Superior temporal gyrus (tissue), 1 donor: Measurements from ENCODE around the gene ARHGAP24.
"Not testable (repeated sequence)": the region's sequence is repeated elsewhere in the genome, so short reads cannot be mapped to it uniquely, and the experiment has no call there.

ENCODE experiments used
- DNase-seq: peaks from one replicate; pipeline ENCODE4 v3.0.0-alpha.2; 2016; ENCODE audit errors: extremely low spot score

ARHGAP24 gene

DNA sequence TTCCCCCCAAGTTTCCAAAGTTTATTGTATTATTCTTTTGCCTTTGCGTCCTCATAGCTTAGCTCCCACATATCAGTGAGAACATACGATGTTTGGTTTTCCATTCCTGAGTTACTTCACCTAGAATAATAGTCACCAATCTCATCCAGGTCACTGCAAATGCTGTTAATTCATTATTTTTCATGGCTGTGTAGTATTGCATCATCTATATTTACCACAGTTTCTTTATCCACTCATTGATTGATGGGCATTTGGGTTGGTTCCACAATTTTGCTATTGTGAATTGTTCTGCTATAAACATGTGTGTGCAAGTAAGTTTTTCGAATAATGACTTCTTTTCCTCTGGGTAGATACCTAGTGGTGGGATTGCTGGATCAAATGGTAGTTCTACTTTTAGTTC is 43.6 kb downstream of the ARHGAP24 start:
- not testable (repeated sequence) for DNase-seq

DNA sequence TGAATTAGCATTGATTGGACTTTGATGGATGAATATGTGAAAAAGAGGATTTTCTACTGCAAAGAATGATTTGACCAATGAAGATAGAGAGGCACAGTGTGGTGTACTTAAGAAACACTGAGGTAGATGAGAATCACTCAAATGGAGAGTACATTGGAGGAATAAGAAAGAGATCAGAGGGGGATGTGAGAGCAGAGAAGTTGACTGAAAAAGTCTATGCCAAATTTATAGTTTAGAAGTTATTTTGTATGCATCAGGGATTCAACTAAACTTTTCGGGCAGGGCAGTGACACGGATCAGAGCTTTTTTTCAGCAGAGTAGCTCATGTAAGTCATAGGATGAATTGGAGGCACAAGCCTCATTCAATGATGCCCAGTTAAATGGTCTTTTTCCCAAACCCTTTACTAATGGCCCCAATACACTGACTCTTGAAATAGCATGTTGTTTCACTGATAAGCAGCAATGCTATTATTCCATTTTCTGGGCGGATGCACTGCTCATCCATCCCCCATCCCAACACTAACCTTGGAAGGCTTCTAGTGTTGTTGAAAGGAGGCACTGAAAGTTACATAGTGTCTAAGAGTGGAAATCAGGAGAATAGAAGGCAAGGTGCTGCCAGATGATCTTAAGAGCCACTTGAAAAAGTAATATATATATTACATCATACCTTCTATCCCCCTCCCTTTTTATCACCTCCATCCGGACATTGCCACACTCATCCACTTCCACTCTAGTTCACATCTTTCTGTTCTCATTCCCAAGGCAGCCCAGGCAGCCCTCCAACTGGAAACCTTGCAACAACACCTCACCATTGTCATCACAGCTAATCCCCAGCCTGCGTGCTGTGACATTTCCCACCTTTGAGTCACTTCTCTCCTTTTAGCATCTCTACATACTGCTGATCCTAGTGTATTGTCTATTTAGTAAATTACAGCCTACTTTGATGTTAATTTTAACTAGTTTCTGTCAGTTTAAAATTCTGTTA is 46.1 kb downstream of the ARHGAP24 start:
- DNase-seq, result no peak

DNA sequence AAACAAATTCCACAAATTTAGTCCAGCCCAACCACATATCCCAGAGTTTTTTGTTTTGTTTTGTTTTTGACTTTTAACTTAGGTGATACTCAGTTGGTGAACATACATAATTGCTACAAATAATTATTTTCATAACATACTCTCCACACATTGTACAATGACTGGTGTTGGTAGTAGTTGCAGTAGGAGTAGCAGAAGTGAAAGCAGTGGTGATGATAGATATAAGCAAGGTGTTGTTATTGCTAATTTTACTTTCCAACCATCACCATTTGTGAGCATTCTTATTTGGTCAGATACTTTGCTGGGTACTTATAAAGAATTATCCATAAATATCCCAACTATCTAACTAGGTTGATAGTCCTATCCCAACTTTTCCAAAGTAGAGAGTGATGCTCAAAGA is 47.3 kb downstream of the ARHGAP24 start:
- DNase-seq, result no peak

DNA sequence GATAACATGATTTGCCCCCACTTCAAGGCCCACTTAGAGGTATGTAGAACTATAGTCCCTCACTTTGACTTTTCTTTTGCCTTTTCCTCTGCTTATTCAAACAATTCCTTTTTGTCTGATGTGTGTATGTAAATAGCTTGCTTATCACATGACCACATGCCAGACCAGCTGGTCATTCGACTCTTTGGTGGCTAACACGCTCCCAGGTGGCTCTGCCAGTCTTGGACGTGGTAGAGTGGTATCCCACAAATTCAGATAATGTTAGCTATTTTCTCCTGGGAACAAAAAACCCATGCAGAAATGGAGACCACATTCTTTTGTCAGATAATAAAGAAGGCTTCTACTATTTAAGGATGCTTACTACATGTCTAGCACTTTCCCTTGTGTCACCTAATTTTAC is 47.9 kb downstream of the ARHGAP24 start:
- no peak for DNase-seq

DNA sequence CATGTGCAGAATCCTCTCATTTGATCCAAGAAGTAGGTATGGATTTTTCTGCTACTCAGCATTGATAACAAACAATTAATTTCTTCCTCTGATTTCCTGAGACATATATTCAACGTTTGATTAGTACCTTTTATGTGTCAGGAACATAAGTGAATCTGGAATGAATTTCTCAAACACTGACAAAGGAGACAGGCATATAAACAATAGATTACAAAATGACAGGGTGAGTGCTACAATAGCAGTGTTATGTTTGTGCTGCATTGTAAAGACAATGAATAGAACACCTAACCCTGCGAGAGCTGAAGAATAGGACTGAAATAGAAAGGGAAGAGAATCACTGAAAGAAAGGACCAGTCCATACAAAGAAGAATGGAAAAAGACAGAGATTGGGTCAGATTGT is 52.9 kb downstream of the ARHGAP24 start:
- no peak for DNase-seq

DNA sequence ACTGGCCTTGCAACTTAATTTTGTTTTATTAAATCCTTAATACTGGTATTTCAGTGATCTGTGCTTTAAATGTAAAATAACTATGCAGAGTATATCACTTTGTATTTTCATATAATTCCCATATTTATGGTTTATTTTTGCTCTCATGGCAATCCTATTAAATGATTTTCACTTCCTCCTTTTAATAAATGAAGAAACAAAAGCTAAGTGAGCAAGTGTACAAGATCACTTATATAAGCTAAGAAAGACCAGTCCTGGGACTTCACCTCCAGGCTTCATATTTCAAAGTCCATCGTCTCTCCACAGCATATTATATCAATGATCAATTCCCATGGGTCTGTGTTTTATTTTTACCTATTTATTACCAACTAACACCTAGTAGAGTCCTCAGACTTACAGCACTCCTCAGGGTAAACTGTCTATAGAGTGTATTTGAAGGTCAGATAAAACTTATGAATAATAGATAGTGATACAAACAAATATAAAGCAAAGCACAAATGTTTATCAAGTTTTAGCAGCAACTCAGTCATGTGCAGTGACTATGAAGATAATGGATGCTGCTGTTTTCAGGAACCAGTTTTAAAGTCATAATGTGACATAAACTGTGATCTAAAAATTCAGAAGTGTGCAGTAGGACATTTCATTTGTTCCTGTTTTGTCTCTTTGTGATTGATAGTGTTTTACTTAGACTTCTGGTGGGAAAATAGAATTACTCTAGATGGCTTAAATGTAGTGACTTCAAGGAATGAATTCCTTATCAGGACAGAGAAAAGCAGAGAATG is 56.8 kb downstream of the ARHGAP24 start:
- DNase-seq, result no peak

DNA sequence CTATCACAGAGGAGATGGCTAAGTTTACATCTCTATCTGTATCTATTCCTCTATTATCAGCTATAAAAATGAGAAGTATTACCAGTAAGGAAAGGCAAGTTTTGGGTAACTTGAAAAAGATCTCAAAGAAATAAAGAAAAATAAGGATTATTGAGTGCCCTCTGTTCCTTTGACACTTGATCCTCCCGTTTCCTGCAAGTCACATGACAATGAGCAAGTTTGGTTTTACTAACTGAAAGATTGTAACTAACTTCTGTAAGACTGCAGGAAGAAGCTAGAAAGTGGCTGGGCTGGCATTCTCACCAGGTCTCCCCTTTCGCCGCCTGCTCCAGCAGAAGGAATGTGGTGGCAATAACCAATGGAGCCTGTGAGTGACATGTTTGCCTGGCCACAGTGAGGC is 59.2 kb downstream of the ARHGAP24 start:
- DNase-seq, result no peak

DNA sequence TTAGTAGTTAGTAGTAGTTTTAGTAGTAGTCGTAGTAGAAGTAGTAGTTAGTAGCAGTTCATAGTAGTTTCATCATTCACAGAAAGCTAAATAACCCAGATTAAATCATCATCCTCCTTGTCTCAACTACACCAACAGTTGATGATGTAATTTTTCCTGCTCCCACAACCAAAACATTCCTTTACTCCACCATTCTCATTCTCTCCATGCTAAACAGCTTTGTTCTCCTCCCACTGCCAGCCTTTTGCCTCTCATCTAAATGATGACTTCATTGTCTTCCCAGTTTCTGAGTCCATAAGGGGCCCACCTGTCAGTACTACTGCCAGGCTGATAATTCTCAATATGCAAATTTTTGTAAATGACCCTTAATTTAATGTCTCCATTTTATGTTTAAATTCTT is 68.9 kb downstream of the ARHGAP24 start:
- no peak for DNase-seq

DNA sequence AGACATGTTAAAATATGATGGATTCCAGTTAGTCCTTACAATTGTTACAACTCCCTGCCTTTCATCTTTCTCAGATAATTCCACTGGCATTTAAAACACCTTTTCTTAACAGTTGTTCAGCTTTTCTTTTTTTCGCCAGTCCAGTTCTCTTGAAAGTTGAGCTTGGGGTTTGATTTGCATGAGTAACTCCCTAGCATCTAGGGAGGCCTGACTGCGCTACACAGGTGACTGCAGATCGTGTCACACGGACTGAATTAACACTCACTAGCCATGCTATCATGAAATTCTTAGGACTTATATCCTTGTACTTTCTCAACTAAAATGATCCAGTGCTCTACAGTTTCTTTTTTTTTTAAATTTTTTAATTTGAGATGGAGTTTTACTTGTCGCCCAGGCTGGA is 69.8 kb downstream of the ARHGAP24 start:
- DNase-seq, result no peak

DNA sequence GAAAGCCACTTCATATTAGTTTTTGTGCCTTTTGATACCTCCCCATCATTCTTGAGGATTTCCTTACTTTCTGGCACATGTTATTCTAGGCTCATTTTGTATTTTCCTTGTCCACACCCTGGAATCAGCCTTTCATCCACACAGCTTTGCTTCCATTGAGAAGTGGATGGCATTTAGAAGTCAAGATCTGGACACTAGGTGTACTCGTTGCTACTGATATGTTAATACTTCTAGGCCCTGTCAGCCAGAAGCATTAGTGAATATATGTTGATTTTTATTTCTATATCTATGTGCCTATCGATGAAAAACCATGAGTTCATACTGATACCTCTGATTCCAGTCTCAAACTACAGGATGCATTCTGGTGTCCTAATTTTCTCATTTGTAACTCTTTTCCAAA is 73.2 kb downstream of the ARHGAP24 start:
- DNase-seq, result no peak

DNA sequence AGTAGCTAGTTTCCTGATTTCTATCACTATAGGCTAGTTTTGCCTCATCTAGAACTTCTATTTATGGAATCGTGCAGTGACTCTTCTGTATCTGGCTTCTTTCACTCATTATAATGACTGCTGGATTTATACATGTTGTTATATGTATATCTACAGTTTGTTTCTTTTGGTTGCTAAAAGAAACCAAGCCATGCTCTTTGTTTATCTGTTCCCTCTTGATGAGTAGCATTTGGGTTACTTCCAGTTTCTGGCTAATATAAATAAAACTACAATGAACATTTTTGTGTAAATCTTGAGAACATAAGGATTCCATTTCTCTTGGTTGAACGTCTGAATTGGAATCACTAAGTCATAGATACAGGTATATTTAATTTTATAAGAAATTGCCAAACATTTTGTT is 73.9 kb downstream of the ARHGAP24 start:
- DNase-seq, result no peak

DNA sequence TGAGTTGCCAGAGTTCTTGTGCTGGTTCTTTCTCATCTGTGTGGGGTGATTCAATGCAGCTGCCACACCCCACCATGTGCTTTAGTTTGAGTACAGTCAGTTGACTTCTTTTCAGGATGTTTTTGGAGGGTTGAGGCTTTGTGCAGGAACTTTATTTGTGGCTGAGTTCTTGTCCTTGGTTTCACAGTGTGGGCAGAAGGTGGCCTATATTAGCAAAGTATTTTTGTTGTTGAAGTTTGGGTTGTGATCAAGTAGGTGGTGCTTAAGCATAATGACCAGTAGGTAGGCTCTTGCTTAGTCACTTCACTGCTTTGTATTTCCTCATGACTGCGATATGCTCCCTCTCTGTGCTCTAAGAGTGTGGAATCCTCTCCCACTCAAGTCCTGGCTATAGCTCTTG is 80.3 kb downstream of the ARHGAP24 start:
- no peak for DNase-seq

DNA sequence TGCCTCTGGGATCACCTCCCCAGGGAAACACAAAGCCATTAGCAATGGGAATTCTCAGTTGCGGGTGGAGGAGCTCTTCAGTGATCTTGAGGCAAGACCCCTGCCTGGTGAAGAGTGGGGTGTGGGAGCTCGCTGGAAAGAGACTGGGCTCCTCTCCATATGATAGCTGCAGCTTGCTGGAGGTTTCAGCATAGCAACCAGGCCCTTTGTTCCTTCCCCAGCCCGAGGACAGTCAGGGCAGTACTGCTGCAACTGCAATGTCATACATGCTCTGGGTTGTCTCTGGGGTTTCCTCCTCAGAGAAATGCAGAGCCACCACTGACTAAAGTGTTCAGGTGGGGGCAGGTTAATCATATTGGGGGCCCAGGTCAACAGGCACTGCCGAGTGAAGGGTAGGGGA is 81.3 kb downstream of the ARHGAP24 start:
- no peak for DNase-seq

DNA sequence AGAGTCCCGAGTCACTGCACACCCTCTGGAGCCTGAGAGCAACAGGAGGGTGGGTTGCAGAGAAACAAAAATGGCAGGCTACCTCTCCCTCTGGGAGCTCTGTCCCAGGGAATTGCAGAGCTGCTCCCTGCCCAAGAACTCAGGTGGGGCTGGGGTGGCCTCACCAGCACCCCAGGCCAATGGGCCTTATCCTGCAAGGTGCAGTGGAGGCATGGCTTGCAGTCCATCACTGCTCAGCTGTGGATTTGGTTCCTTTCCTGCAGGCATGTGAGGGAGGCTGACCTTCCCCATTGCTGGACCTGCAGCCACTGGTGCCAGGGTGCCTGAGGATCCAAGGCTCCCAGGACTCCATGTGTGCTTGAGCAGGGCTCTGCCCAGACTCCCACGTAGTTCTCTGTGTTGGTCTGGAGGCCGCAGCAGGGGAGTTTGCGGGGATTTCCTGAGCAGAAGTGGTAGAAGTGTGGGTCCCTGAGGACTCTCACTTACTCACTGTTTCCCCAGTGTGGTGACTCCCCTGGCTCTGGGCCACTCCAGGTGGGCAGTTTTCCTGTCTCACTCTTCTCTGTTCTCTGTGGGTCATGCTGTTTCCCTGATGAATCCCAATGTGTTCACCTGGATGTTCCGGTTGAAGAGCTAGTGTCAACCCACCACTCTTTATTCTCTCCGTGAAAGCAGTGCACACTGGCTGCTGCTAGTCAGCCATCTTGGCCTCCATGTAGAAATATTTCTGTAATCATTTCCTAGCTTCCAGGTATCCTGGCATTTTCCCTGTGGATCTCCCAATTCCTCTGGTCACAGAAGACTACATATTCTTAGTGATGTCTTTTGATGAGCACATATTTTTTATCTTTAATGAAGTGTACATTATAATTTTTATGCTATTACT is 82.3 kb downstream of the ARHGAP24 start:
- no peak for DNase-seq

DNA sequence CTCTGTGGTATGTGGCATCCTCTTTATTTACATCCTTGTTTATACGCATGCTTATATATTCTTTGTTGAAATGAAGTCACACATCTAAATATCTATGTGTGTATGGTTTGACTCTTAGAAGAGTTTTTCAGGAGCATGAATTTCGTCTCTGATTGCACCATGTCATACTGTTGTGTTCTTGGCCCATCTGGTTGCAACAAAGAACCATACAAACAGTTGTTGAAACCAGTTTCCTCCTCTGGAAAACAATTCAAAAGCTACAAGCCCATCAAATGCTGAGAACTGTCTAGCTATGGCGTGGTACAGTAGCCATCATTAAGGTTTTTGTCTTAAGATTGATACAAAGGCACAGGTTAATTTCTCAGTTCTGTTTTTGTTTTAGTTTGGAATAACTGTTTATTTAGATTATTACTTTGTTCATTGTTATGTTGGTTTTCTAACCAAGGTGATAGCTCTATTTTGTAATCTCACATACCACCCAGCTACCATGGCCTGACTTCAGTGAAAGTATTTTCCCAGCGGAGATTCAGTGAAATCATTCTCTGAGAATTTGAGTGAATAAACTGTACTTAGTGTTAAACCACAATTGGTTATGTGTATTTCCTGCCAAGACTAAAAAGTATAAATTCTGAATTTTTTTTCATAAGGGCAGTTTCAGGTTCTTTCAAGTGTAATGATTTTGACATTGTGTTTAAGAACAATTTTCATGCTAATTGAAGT is 91.0 kb downstream of the ARHGAP24 start:
- DNase-seq, result no peak

DNA sequence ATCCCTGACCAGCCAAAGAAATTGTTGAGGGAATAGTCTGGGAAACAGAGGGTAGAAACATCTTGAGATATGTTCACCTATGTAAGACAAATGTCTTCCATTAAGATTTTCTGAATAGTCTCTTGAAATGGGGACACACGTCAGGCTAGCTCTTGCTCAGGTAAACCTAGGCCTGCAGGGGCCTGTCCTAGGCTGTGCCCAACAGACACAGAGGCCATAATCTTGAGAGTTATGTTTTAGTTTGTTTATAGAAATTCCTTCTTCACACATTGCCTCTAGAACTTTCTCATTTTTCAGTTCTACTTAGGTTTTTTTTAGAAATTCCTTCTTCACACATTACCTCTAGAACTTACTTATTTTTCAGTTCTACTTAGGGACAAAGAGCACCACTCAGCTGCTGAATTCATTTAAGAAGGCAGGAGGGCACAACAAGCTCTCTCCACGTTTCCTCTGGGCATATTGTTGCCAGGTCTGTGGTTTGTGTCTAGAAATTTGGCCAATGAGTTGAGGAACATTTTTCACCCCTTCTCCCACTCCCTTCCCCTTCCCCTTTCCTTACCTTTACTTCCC is 94.9 kb downstream of the ARHGAP24 start:
- DNase-seq, result no peak

DNA sequence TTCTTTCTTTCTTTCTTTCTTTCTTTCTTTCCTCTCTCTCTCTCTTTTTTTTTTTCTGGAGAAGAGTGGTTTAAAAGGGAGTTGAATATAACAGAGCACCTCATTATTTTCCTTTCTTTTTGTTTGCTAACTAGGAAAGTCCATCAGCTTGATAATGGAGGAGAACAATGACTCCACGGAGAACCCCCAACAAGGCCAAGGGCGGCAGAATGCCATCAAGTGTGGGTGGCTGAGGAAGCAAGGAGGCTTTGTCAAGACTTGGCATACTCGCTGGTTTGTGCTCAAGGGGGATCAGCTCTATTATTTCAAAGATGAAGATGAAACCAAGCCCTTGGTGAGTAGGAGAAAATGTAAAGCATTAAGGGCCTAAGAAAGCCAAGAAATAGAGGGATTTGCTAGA is 95.4 kb downstream of the ARHGAP24 start:
- DNase-seq, result no peak

DNA sequence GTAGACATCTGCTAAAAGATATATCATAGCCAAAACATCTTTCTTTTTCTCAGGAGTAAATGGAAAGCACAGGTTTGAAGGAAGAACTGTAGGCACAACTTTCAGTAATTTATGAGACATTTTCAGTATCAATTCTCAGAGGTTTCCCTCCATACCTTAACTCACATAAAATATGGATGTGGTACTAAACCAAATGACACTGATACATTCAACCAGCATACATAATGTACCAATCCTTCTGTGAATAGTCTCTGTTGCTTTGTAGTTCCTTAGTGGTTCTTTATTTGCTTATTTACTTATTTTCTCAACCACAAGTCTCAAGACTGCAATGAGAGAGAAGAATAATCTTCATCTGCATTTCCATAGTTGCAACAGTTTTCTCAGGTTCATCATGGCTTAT is 96.1 kb downstream of the ARHGAP24 start:
- no peak for DNase-seq

DNA sequence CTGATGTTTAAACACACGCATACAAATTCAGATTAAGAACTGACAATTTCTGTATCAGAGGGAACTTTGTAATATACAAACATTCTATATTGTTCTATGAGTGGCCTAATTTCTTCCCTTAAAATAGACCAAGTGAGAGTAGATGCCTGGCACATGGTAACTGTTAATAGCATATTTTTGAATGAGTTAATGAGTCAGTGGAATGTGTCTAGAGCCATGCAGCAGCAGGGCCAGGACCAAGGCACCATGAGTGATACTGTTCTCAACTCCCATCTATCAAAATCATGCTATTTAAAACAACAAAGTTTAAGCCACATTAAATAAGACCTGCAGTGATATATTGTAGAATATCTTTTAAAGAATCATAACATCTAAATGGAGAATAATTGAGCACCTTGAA is 98.3 kb downstream of the ARHGAP24 start:
- no peak for DNase-seq

DNA sequence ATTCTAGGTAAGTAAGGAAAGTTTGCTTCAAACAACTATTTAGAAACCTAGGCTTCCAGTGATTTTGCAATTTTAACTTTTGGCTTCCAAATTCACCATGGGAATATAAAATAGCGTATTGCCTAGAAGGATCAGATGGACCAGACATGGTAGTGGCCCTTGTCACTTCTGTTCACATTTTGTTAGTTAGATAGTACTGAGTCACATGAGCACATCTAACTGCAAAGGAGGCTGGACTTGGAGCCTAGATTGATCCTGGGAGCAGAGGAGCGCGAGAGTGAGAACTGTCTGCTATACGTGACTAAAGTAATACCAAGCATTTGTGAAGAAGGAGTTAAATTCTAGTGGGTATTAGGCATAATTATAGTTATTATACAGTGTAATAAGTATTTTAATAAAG is 102.4 kb downstream of the ARHGAP24 start:
- DNase-seq, result no peak

DNA sequence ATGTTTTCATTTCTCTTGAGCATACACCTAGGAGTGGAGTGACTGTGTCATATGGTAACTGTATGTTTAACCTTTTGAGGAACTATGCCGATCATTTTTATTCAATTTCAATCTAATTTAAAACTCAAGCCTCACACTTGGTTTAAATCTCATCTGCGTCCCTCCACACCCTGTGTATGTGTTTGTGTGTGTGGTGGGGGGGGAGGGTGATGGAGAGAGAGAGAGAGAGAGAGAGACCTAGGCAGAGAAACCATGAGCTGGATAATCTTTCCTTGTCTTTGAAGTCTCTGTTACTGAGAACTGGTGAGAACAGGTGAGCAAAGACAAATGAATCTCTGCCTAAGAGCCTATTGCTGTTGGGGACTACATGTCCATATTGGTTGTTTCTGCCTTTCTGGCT is 105.0 kb downstream of the ARHGAP24 start:
- no peak for DNase-seq
